Colonic mucosa (tissue), 4 donors: ENCODE measurements around the gene TACC2. TPM values are rescaled to one million over a fixed set of nuclear protein-coding genes. Genes with fewer than 3 reads are reported as not detected.

Experiments used
- DNase-seq: peaks from one replicate; pipeline ENCODE4 v3.0.0-alpha.2; 2020
- H3K27ac ChIP-seq: fragments of 200-600 bp; one replicate; pipeline ENCODE4 v1.8.0; 2021
- H3K27me3 ChIP-seq: fragments of 200-600 bp; one replicate; pipeline ENCODE4 v1.8.0; 2021
- H3K36me3 ChIP-seq: fragments of 200-600 bp; one replicate; pipeline ENCODE4 v1.8.0; 2021
- H3K4me1 ChIP-seq: fragments of 200-600 bp; one replicate; pipeline ENCODE4 v1.8.0; 2021; ENCODE audit warnings: mild to moderate bottlenecking
- H3K4me3 ChIP-seq: fragments of 200-600 bp; one replicate; pipeline ENCODE4 v1.8.0; 2021
- H3K9ac ChIP-seq, 2 donors: one replicate each; pipeline ENCODE4 v1.7.0; 2013; ENCODE audit warnings: control low read depth in 2 of 2, low read depth in 2 of 2, low read length in 2 of 2
- H3K9me3 ChIP-seq: fragments of 200-600 bp; one replicate; pipeline ENCODE4 v1.8.0; 2021
- intact Hi-C: fragments of 100-400 bp; cut with DNase I; formaldehyde crosslinking; loops from one replicate; pipeline ENCODE4 v1.14.1; 2022
- total RNA-seq, 2 donors: library from RNA; stranded (reverse); fragmentation: NEBNext Ultra II Directional in 1 of 2; extraction: Animal tissue kit (Norgen Biotek cat#: 25700) in 1 of 2; gene quantifications; one replicate each; pipeline ENCODE4 v1.2.1, GENCODE V29; 2021
- TF ChIP-seq, protein P1 (sequence below): fragments of 200-600 bp; IDR thresholded peaks from one replicate; pipeline ENCODE4 v1.8.0; 2022; ENCODE audit warnings: antibody characterized with exemption, mild to moderate bottlenecking
- donor health status: healthy.
- donor health status: DM: no; HTN: no; CAD: no.
- donor health status: DM: no; HTN: no; CAD: no.

The TACC2 gene
- total RNA-seq, 2 donors from 2014 or later, result 90.0 to 93.2 TPM

DNA sequence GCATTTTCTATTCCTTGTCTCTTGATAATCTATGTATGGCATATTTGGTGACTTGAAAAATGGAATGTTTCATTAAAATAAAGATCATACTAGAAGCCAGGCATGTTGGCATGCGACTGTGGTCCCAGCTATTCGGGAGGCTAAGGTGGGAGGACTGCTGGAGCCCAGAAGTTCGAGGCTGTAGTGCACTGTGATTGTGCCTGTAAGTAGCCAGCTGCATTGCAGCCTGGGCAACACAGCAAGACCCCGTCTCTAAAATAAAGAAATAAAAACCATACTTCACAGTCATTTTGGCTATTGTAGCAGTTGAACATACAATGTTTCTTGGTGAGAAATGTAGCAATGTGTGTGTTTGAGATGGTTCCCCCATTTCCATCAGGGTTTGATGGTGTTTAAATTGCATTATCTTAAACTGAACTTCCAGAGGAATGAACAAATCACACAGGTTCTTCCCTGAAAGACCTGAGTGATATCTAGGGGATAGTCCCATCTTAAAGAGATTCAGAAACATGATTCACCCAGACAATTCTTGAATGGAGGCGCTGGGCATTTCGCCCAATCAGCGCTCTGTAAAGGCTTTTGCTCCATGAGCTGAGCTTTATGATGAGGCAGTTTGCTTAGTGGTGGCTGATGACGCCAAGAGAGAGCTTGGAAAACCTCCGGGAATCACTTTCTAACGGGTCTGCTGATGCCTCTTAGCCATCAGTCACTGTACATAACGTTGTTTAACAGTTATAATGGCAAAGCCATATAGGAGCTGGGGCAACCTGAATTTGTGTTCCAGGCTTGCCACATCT lies 262.7 kb downstream of the TACC2 start:
- Histone ChIP-seq H3K27ac (no peak overlapping the region), H3K36me3 (no peaks in the 10 kb centered on the region)

DNA sequence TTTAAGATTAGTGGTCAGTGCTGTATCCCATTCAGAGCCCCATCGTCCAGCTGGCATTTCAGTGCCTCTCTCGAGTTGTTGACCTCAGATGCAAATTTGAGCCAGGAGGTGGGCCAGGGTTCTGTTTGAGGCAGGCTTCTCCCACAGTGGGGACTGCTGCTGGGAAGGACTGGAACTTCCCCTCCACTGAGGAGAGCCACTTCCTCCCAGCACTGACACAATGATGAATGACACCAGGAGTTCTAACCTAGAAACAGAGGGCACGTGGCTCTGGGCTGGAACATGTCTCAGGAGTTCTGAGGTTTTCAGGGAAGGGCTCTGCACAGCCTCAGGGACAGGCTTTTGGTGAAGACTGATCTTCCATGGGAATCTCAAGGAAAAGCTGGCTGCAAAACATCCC lies 263.8 kb downstream of the TACC2 start:
- Histone ChIP-seq H3K9me3 (no peaks in the 10 kb centered on the region), H3K4me1 (no peaks in the 10 kb centered on the region), H3K36me3 (no peaks in the 10 kb centered on the region), H3K27me3 (no peaks in the 10 kb centered on the region), H3K4me3 (no peak overlapping the region), H3K27ac (no peak overlapping the region), H3K9ac (no peak overlapping the region)
- no peak for DNase-seq
- intact Hi-C loops, result no loop called here
- TF ChIP-seq, protein P1, sequence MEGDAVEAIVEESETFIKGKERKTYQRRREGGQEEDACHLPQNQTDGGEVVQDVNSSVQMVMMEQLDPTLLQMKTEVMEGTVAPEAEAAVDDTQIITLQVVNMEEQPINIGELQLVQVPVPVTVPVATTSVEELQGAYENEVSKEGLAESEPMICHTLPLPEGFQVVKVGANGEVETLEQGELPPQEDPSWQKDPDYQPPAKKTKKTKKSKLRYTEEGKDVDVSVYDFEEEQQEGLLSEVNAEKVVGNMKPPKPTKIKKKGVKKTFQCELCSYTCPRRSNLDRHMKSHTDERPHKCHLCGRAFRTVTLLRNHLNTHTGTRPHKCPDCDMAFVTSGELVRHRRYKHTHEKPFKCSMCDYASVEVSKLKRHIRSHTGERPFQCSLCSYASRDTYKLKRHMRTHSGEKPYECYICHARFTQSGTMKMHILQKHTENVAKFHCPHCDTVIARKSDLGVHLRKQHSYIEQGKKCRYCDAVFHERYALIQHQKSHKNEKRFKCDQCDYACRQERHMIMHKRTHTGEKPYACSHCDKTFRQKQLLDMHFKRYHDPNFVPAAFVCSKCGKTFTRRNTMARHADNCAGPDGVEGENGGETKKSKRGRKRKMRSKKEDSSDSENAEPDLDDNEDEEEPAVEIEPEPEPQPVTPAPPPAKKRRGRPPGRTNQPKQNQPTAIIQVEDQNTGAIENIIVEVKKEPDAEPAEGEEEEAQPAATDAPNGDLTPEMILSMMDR, result no peak

More for the DNA sequence above, 262.7 kb downstream of the TACC2 start:
- no peaks in the 10 kb centered on the region for H3K4me1 ChIP-seq
- no peak for DNase-seq
- intact Hi-C loops, result no loop called here
- TF ChIP-seq, protein P1, result no peak
- H3K9ac ChIP-seq, result no peak overlapping the region
- no peak overlapping the region for H3K4me3 ChIP-seq
- H3K27me3 ChIP-seq, result no peaks in the 10 kb centered on the region
- no peaks in the 10 kb centered on the region for H3K9me3 ChIP-seq

DNA sequence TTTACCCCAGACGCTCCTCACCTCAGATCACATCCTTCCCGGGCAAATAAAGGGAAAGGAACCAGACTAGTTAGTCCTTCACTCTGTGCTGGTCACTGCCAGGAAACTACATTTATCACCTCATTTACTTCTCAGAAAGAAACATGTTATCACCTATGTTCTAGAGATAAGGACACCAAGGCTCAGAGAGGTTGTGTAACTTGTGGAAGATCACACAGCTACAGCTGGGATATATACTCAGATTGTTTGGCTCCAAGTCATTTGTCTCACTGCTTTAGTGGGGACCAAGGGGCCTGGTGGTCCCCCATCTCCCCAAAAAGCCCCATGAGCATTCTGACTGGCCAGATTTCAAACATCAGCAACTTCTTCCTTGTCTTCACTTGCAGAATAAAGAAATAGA lies 264.6 kb downstream of the TACC2 start:
- no peak overlapping the region for H3K4me3 ChIP-seq
- no peak overlapping the region for H3K27ac ChIP-seq
- H3K4me1 ChIP-seq, result no peaks in the 10 kb centered on the region
- H3K9ac ChIP-seq, result no peak overlapping the region
- TF ChIP-seq, protein P1, result no peak
- no peaks in the 10 kb centered on the region for H3K9me3 ChIP-seq
- intact Hi-C loops, result no loop called here
- DNase-seq, result no peak
- no peaks in the 10 kb centered on the region for H3K36me3 ChIP-seq
- H3K27me3 ChIP-seq, result no peaks in the 10 kb centered on the region

DNA sequence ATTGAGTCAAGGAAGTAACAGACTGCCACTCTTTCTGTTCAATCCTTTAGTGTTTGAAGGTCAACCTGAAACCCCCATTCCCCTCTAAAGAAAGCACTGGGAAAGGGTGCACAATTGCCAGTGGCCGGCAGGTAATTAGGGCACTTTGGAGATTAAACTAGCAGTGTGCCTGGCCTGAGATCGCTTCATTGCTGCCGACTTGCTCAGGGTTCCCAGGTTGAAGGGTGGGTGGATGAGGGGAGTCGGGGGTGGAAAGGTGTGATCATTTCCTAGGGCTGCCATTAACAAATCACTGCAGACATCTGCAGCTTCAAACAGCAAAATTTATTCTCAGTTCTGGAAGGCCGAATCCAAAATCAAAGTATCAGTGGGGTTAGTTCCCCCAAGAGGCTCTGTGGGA lies 265.9 kb downstream of the TACC2 start:
- no peak for DNase-seq
- no peak overlapping the region for H3K27ac ChIP-seq
- H3K9ac ChIP-seq, result no peak overlapping the region
- H3K4me1 ChIP-seq, result no peaks in the 10 kb centered on the region
- no peaks in the 10 kb centered on the region for H3K9me3 ChIP-seq
- H3K36me3 ChIP-seq, result no peaks in the 10 kb centered on the region
- TF ChIP-seq, protein P1, result no peak
- no peaks in the 10 kb centered on the region for H3K27me3 ChIP-seq
- intact Hi-C loops, result no loop called here
- no peak overlapping the region for H3K4me3 ChIP-seq

DNA sequence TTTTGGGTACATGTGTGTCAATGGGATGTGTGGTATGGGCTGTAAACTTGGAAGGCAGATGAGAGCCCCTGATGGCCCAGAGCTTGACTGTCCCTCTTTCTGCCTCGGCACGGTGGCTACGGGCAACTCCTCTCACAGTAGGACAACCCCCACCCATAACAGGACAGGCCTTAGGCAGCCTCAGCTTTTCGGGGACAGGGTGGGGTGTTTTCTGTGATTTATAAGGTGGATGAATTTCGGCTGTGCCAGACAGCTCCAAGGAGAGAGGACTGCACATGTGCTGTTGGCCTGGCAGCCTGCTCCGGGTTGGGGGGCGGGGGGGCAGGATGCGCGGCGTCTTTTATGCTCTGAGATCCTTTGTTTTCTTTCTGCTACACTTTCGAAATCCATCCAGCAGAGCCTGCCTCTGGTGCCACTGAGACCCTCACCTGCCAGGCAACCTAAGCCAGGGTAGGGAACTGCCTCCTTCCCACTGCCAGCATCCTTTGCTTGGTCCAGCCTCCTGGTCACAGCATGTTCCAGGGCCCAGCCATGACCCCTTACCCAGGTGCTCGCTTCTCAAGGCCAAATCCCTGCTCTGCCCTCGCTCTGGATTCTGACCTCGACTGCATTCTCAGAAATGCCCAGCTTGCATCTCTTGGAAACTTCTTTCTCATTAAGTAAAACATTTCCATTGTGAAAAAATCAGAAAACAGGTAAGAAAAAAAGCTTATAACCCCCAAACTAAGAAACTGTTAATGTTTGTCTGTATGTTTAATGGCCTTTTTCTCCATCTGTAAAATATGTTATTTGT lies 266.7 kb downstream of the TACC2 start:
- Histone ChIP-seq H3K9ac (no peak overlapping the region), H3K4me3 (no peak overlapping the region), H3K27ac (no peak overlapping the region), H3K4me1 (no peaks in the 10 kb centered on the region), H3K9me3 (no peaks in the 10 kb centered on the region), H3K27me3 (no peaks in the 10 kb centered on the region), H3K36me3 (no peaks in the 10 kb centered on the region)
- intact Hi-C loops, result no loop called here
- TF ChIP-seq, protein P1, result no peak
- DNase-seq, result no peak
